Psoas muscle (tissue), 8 donors: ENCODE results near the gene ACTN2. TPM values are rescaled to one million over a fixed set of nuclear protein-coding genes. Genes with fewer than 3 reads are reported as not detected.

Experiments
- ATAC-seq, 4 donors: fragments of 200-7000 bp; cut with Tn5 transposase; one replicate each; pipeline ENCODE4 v1.9.1; 2020; ENCODE audit warnings: moderate library complexity in 3 of 4, mild to moderate bottlenecking in 2 of 4
- DNase-seq, 2 donors: peaks; one replicate each; pipeline ENCODE4 v3.0.0-alpha.2; 2020
- H3K27ac ChIP-seq: fragments of 200-600 bp; one replicate; pipeline ENCODE4 v1.8.0; 2022
- H3K27me3 ChIP-seq, 3 donors: fragments of 200-600 bp in 1 of 3; one replicate each; pipeline versions ENCODE4 v1.6.1 to v1.8.0; 2013 to 2022; ENCODE audit warnings: low read length in 2 of 3, mild to moderate bottlenecking in 2 of 3, moderate library complexity in 1 of 3; ENCODE audit not compliant: insufficient read depth in 3 of 3
- H3K36me3 ChIP-seq, 2 donors: fragments of 200-600 bp in 1 of 2; one replicate each; pipeline versions ENCODE4 v1.6.1 to v1.8.0; 2013 to 2022; ENCODE audit warnings: low read depth in 1 of 2, mild to moderate bottlenecking in 1 of 2, moderate library complexity in 1 of 2; ENCODE audit not compliant: insufficient read depth in 1 of 2
- H3K4me1 ChIP-seq: fragments of 200-600 bp; one replicate; pipeline ENCODE4 v1.8.0; 2022
- H3K4me3 ChIP-seq: fragments of 200-600 bp; one replicate; pipeline ENCODE4 v1.8.0; 2022; ENCODE audit warnings: mild to moderate bottlenecking
- H3K9me3 ChIP-seq: fragments of 200-600 bp; one replicate; pipeline ENCODE4 v1.8.0; 2022
- CTCF ChIP-seq: fragments of 200-600 bp; IDR thresholded peaks from one replicate; pipeline ENCODE4 v1.8.0; 2022; ENCODE audit warnings: antibody characterized with exemption
- WGBS, 3 donors: extraction: QIAGEN DNeasy Blood & Tissue Kit; methylation state at CpG; one replicate each; pipeline versions ENCODE4 v1.1.6 to v1.1.7; 2013; 5-methylcytosine and 5-hydroxymethylcytosine counted together
- intact Hi-C, 2 donors: fragments of 100-400 bp; cut with DNase I; formaldehyde crosslinking; loops; one replicate each; pipeline versions ENCODE4 v1.11.0 to v1.14.2; 2022
- polyA plus RNA-seq, 3 donors: library from polyadenylated mRNA; stranded (reverse); fragments of 200-250 nt; gene quantifications; one replicate each; pipeline ENCODE4 v1.2.3, GENCODE V29; 2013
- total RNA-seq, 4 donors: library from RNA; stranded (reverse); fragmentation: NEBNext Ultra II Directional in 2 of 4; extraction: Animal tissue kit (Norgen Biotek cat#: 25700) in 2 of 4; gene quantifications; one replicate each; pipeline versions ENCODE4 v1.2.1 to v1.2.4, GENCODE V29; 2021 to 2023
- donor health status: healthy with polysubstance abuse.
- donor health status: DM: no; HTN: no; CAD: no; lungs with moderate emphysema.
- donor health status: Bipolar disorder and iron deficiency.
- donor health status: healthy.
- donor health status: DM: yes; HTN: yes; CAD: no.
- donor health status: DM: no; HTN: no; CAD: no.
- donor health status: DM: no; HTN: no; CAD: no.
- donor health status: DM: yes; HTN: yes; CAD: no.

Gene ACTN2
- total and polyA plus RNA-seq, 7 donors: 792 to 4,645 (median 2,645) TPM

- intact Hi-C loops: no loop called here
- no peaks in the 10 kb centered on the region for H3K36me3 ChIP-seq
- no peak for DNase-seq
- no peaks in the 10 kb centered on the region for H3K27me3 ChIP-seq
- WGBS, 3 donors: 87 to 89% (median 88%) methylated on average over 5 of the region's 5 CpGs
- no peaks in the 10 kb centered on the region for H3K9me3 ChIP-seq
- H3K4me3 ChIP-seq: no peak overlapping the region
- TF ChIP-seq CTCF: no peak
- no peak overlapping the region for H3K27ac ChIP-seq
- no peaks in the 10 kb centered on the region for H3K4me1 ChIP-seq
- no peak for ATAC-seq
Measured at GRCh38 chr1:236645016-236645680, 41.2 kb upstream of the ACTN2 start.

GRCh38 chr1:236654511-236654910 lies 31.8 kb upstream of the ACTN2 start:
- no peak for TF ChIP-seq CTCF
- Histone ChIP-seq H3K36me3 (no peaks in the 10 kb centered on the region), H3K4me3 (no peak overlapping the region), H3K9me3 (no peaks in the 10 kb centered on the region), H3K4me1 (peaks cover 7% of the 10 kb centered on the region), H3K27ac (no peak overlapping the region), H3K27me3 (no peaks in the 10 kb centered on the region)
- 68 to 92% (median 71%) methylated on average over 1 of the region's 1 CpG for WGBS, 3 donors
- DNase-seq: no peak
- intact Hi-C loops: no loop called here
- no peak for ATAC-seq

GRCh38 chr1:236654957-236655356 lies 31.3 kb upstream of the ACTN2 start:
- 10 to 29% (median 15%) methylated on average over 5 of the region's 5 CpGs for WGBS, 3 donors
- intact Hi-C loops: loop anchor here in 1 of 2 donors (5.0 kb wide), 1 partner anchor 33 kb away; no protein-coding TSS in a partner anchor
- no peak for TF ChIP-seq CTCF
- Histone ChIP-seq H3K27me3 (no peaks in the 10 kb centered on the region), H3K4me1 (peaks cover 10% of the 10 kb centered on the region), H3K9me3 (no peaks in the 10 kb centered on the region), H3K27ac (no peak overlapping the region), H3K36me3 (no peaks in the 10 kb centered on the region), H3K4me3 (no peak overlapping the region)
- ATAC-seq (no peak), DNase-seq (no peak)

GRCh38 chr1:236657398-236657797 lies 28.9 kb upstream of the ACTN2 start:
- 38 to 61% (median 41%) methylated on average over 8 of the region's 8 CpGs for WGBS, 3 donors
- peak; percentile 64 to 88 (median 84) for ATAC-seq
- H3K27me3 ChIP-seq: no peaks in the 10 kb centered on the region
- H3K9me3 ChIP-seq: no peaks in the 10 kb centered on the region
- peak overlapping the region; percentile 85 for H3K27ac ChIP-seq
- intact Hi-C loops: loop anchor here in 1 of 2 donors (5.0 kb wide), 1 partner anchor 35 kb away; no protein-coding TSS in a partner anchor
- DNase-seq: peak in 1 of 2 donors; percentile 60
- TF ChIP-seq CTCF: no peak
- H3K36me3 ChIP-seq: no peaks in the 10 kb centered on the region
- peak overlapping the region; percentile 33 for H3K4me3 ChIP-seq
- H3K4me1 ChIP-seq: peaks cover 17% of the 10 kb centered on the region
